OCI-LY1 (cell line): Measurements from ENCODE around the gene PGM3.

ENCODE experiments used
- CTCF ChIP-seq: fragments of 200-600 bp; sonication (generic), shearing (Covaris generic); IDR thresholded peaks from 2 replicates; pipeline ENCODE4 v1.5.1; 2017; ENCODE audit warnings: mild to moderate bottlenecking, antibody characterized with exemption, low read length, moderate library complexity, mixed read lengths
- EZH2 ChIP-seq: fragments of 200-600 bp; sonication (generic), shearing (Covaris generic); IDR thresholded peaks from 2 replicates; pipeline ENCODE4 v1.8.0; 2017; ENCODE audit warnings: borderline replicate concordance, mixed run types, mild to moderate bottlenecking, antibody characterized with exemption, low read length, moderate library complexity, mixed read lengths

- TF ChIP-seq CTCF (no peak), EZH2 (no peak)
Measured at GRCh38 chr6:83126223-83126622, 66.8 kb downstream of the PGM3 start.
